ENCODE results near the gene DPYD.

Gene DPYD

GRCh38 chr1:97674517-97674916, 246.3 kb downstream of the DPYD start:
- no peak for FAIRE-seq
- DNase-seq (ENCODE audit: insufficient read length, low spot score): no peak
- no peak for TF ChIP-seq CTCF (IDR thresholded peaks at IDR 0.05; ENCODE audit: insufficient read depth, missing control alignments)

GRCh38 chr1:97668945-97669344, 251.9 kb downstream of the DPYD start:
- peak; percentile 81 for FAIRE-seq
- peak; percentile 46 for TF ChIP-seq CTCF (IDR thresholded peaks at IDR 0.05; ENCODE audit: insufficient read depth, missing control alignments)
- no peak for DNase-seq (ENCODE audit: insufficient read length, low spot score)

GRCh38 chr1:97660431-97661105, 260.3 kb downstream of the DPYD start:
- TF ChIP-seq CTCF (IDR thresholded peaks at IDR 0.05; ENCODE audit: insufficient read depth, missing control alignments): no peak
- FAIRE-seq (no peak), DNase-seq (ENCODE audit: insufficient read length, low spot score) (no peak)

GRCh38 chr1:97654876-97655585, 265.8 kb downstream of the DPYD start:
- no peak for TF ChIP-seq CTCF (IDR thresholded peaks at IDR 0.05; ENCODE audit: insufficient read depth, missing control alignments)
- FAIRE-seq: no peak

GRCh38 chr1:97651250-97651649, 269.6 kb downstream of the DPYD start:
- TF ChIP-seq CTCF (IDR thresholded peaks at IDR 0.05; ENCODE audit: insufficient read depth, missing control alignments): no peak
- DNase-seq (ENCODE audit: insufficient read length, low spot score): no peak
- FAIRE-seq: peak; percentile 6

More at GRCh38 chr1:97654876-97655585, 265.8 kb downstream of the DPYD start:
- DNase-seq (ENCODE audit: insufficient read length, low spot score): no peak

- no peak for FAIRE-seq
- no peak for DNase-seq (ENCODE audit: insufficient read length, low spot score)
- no peak for TF ChIP-seq CTCF (IDR thresholded peaks at IDR 0.05; ENCODE audit: insufficient read depth, missing control alignments)
These were observed 271.2 kb downstream of the DPYD start for GRCh38 chr1:97649591-97649990.

GRCh38 chr1:97647776-97648175, 273.1 kb downstream of the DPYD start:
- no peak for DNase-seq (ENCODE audit: insufficient read length, low spot score)
- no peak for FAIRE-seq
- no peak for TF ChIP-seq CTCF (IDR thresholded peaks at IDR 0.05; ENCODE audit: insufficient read depth, missing control alignments)
